WTC11 (cell line): ENCODE measurements around the gene CRYBB1. TPM values are rescaled to one million over a fixed set of nuclear protein-coding genes. Genes with fewer than 3 reads are reported as not detected.

Experiments
- ATAC-seq: fragments of 200-7000 bp; cut with Tn5 transposase; 2 replicates; pipeline ENCODE4 v1.10.0; 2021; ENCODE audit warnings: mild to moderate bottlenecking, moderate library complexity
- CTCF ChIA-PET: fragments of 300-600 bp; sonication (Branson Sonifier 250); formaldehyde crosslinking; loops from one replicate; lab custom pipeline; 2021; ENCODE audit warnings: antibody characterized with exemption; lab: Charles Lee
- POLR2A ChIA-PET: fragments of 350-600 bp; sonication (Branson Sonifier 250); formaldehyde crosslinking; loops from one replicate; lab custom pipeline; 2021; ENCODE audit warnings: antibody characterized with exemption; lab: Charles Lee
- DNase-seq: peaks from one replicate; pipeline ENCODE4 v3.0.0; 2021; ENCODE audit warnings: low spot score
- H3K27ac Mint-ChIP-seq: 2 replicates; pipeline ENCODE4 v1.8.0; 2021; ENCODE audit warnings: mixed read lengths
- H3K27me3 Mint-ChIP-seq: 2 replicates; pipeline ENCODE4 v1.8.0; 2021; ENCODE audit warnings: low read depth, mild to moderate bottlenecking, moderate library complexity, mixed read lengths
- H3K36me3 Mint-ChIP-seq: 2 replicates; pipeline ENCODE4 v1.8.0; 2021; ENCODE audit warnings: mixed read lengths
- H3K4me1 Mint-ChIP-seq: 2 replicates; pipeline ENCODE4 v1.8.0; 2022; ENCODE audit warnings: mixed read lengths
- H3K4me3 Mint-ChIP-seq: 2 replicates; pipeline ENCODE4 v1.8.0; 2021; ENCODE audit warnings: mild to moderate bottlenecking, moderate library complexity, mixed read lengths
- H3K9me3 Mint-ChIP-seq: 2 replicates; pipeline ENCODE4 v1.8.0; 2021; ENCODE audit warnings: mixed read lengths
- ATF6 ChIP-seq: sonication (generic); formaldehyde crosslinking; IDR thresholded peaks from 2 replicates; pipeline ENCODE4 v1.8.1; 2023; ENCODE audit warnings: mild to moderate bottlenecking, missing genetic modification reagents
- CBFB ChIP-seq: sonication (generic); formaldehyde crosslinking; IDR thresholded peaks from 2 replicates; pipeline ENCODE4 v1.8.1; 2022; ENCODE audit warnings: mild to moderate bottlenecking, low read depth, missing genetic modification reagents
- E2F4 ChIP-seq: sonication (generic); formaldehyde crosslinking; IDR thresholded peaks from 2 replicates; pipeline ENCODE4 v1.8.1; 2022; ENCODE audit warnings: low read depth, mild to moderate bottlenecking, moderate library complexity, missing genetic modification reagents, borderline replicate concordance
- ESRRA ChIP-seq: sonication (generic); formaldehyde crosslinking; IDR thresholded peaks from 2 replicates; pipeline ENCODE4 v1.8.1; 2022; ENCODE audit warnings: mild to moderate bottlenecking, missing genetic modification reagents, borderline replicate concordance
- ETV6 ChIP-seq: sonication (generic); formaldehyde crosslinking; IDR thresholded peaks from 2 replicates; pipeline ENCODE4 v1.8.1; 2022; ENCODE audit warnings: mild to moderate bottlenecking, missing genetic modification reagents
- FOXP4 ChIP-seq: sonication (generic); formaldehyde crosslinking; IDR thresholded peaks from 2 replicates; pipeline ENCODE4 v1.8.0; 2022; ENCODE audit warnings: mild to moderate bottlenecking, missing genetic modification reagents
- MAX ChIP-seq: sonication (generic); formaldehyde crosslinking; IDR thresholded peaks from 2 replicates; pipeline ENCODE4 v1.8.0; 2022; ENCODE audit warnings: mild to moderate bottlenecking, missing genetic modification reagents
- MYBL2 ChIP-seq: sonication (generic); formaldehyde crosslinking; IDR thresholded peaks from 2 replicates; pipeline ENCODE4 v1.8.1; 2023; ENCODE audit warnings: mild to moderate bottlenecking, moderate library complexity, missing genetic modification reagents
- NFATC4 ChIP-seq: fragments of 250-450 bp; sonication (Bioruptor Pico); IDR thresholded peaks from 2 replicates; pipeline ENCODE4 v1.9.0; 2021; ENCODE audit warnings: mild to moderate bottlenecking
- NFE2L1 ChIP-seq: sonication (generic); formaldehyde crosslinking; IDR thresholded peaks from 2 replicates; pipeline ENCODE4 v1.8.1; 2023; ENCODE audit warnings: missing genetic modification reagents
- NR1H2 ChIP-seq: sonication (generic); formaldehyde crosslinking; IDR thresholded peaks from 2 replicates; pipeline ENCODE4 v1.9.0; 2021; ENCODE audit warnings: mild to moderate bottlenecking, moderate library complexity, missing genetic modification reagents
- PRDM15 ChIP-seq: sonication (generic); formaldehyde crosslinking; IDR thresholded peaks from 2 replicates; pipeline ENCODE4 v1.8.0; 2022; ENCODE audit warnings: missing genetic modification reagents
- PREB ChIP-seq: sonication (generic); formaldehyde crosslinking; IDR thresholded peaks from 2 replicates; pipeline ENCODE4 v1.8.1; 2022; ENCODE audit warnings: mild to moderate bottlenecking, missing genetic modification reagents, moderate library complexity, borderline replicate concordance
- SMAD3 ChIP-seq: sonication (generic); formaldehyde crosslinking; IDR thresholded peaks from 2 replicates; pipeline ENCODE4 v1.8.0; 2022; ENCODE audit warnings: missing genetic modification reagents, mild to moderate bottlenecking, borderline replicate concordance
- SMAD4 ChIP-seq: sonication (generic); formaldehyde crosslinking; IDR thresholded peaks from 2 replicates; pipeline ENCODE4 v1.8.0; 2022; ENCODE audit warnings: mild to moderate bottlenecking, missing genetic modification reagents
- SP1 ChIP-seq: sonication (generic); formaldehyde crosslinking; conservative IDR thresholded peaks from 2 replicates; pipeline ENCODE4 v1.8.1; 2022; ENCODE audit warnings: missing genetic modification reagents
- TP53 ChIP-seq: sonication (generic); formaldehyde crosslinking; IDR thresholded peaks from 2 replicates; pipeline ENCODE4 v1.8.1; 2023; ENCODE audit warnings: mild to moderate bottlenecking, missing genetic modification reagents
- ZBTB21 ChIP-seq: sonication (generic); formaldehyde crosslinking; IDR thresholded peaks from 2 replicates; pipeline ENCODE4 v1.8.1; 2023; ENCODE audit warnings: mild to moderate bottlenecking, missing genetic modification reagents, borderline replicate concordance
- ZBTB43 ChIP-seq: sonication (generic); formaldehyde crosslinking; IDR thresholded peaks from 2 replicates; pipeline ENCODE4 v1.8.1; 2023; ENCODE audit warnings: mild to moderate bottlenecking, missing genetic modification reagents
- ZNF671 ChIP-seq: fragments of 250-450 bp; sonication (Bioruptor Pico); IDR thresholded peaks from 2 replicates; pipeline ENCODE4 v1.8.0; 2021; ENCODE audit warnings: mild to moderate bottlenecking
- total RNA-seq: library from RNA; stranded (reverse); gene quantifications from 3 replicates; pipeline ENCODE4 v1.2.3, GENCODE V29; 2021

CRYBB1 gene
- total RNA-seq, 1 experiment from 2014 or later: 4.0 TPM

GRCh38 chr22:26667140-26667539, 49.3 kb upstream of the CRYBB1 start (continued):
- TF ChIP-seq PRDM15 (CRISPR knock-in tag) (no peak), ATF6 (CRISPR knock-in tag) (no peak), NR1H2 (CRISPR knock-in tag) (no peak), ZBTB21 (CRISPR knock-in tag) (no peak), ESRRA (CRISPR knock-in tag) (no peak), SMAD4 (CRISPR knock-in tag) (no peak), E2F4 (CRISPR knock-in tag) (no peak), CBFB (CRISPR knock-in tag) (no peak)

- POLR2A ChIA-PET: no interaction called here
- no peak for ATAC-seq
Measured at GRCh38 chr22:26665813-26666231, 48.0 kb upstream of the CRYBB1 start.

More at GRCh38 chr22:26665813-26666231, 48.0 kb upstream of the CRYBB1 start:
- H3K4me3 Mint-ChIP-seq: no peak overlapping the region
- CTCF ChIA-PET: interaction anchor here (0.6 to 2.3 kb wide), 24 partner anchors 8 to 298 kb away, joined by 3 to 28 read pairs (median 4); partner anchors contain the start of genes HPS4, MIAT, SRRD and TPST2
- H3K27ac Mint-ChIP-seq: no peak overlapping the region; the same call in 1 of the 2 replicates
- no peak for TF ChIP-seq ATF6 (CRISPR knock-in tag)
- TF ChIP-seq NFE2L1 (CRISPR knock-in tag): no peak
- no peak for TF ChIP-seq ZBTB43
- TF ChIP-seq CBFB (CRISPR knock-in tag): no peak
- TF ChIP-seq ETV6: no peak
- no peak for TF ChIP-seq ZNF671 (CRISPR knock-in tag)
- TF ChIP-seq TP53 (CRISPR knock-in tag): no peak
- TF ChIP-seq MYBL2 (CRISPR knock-in tag): no peak
- no peak for TF ChIP-seq NR1H2 (CRISPR knock-in tag)
- no peak for TF ChIP-seq SP1
- no peak for TF ChIP-seq SMAD4 (CRISPR knock-in tag)
- TF ChIP-seq FOXP4: no peak
- TF ChIP-seq MAX (CRISPR knock-in tag): no peak
- no peak for TF ChIP-seq NFATC4
- TF ChIP-seq PREB (CRISPR knock-in tag): no peak
- no peak for TF ChIP-seq SMAD3
- H3K9me3 Mint-ChIP-seq: no peaks in the 10 kb centered on the region
- DNase-seq: no peak
- H3K4me1 Mint-ChIP-seq: peaks cover 30% of the 10 kb centered on the region
- H3K36me3 Mint-ChIP-seq: peaks cover 32% of the 10 kb centered on the region
- H3K27me3 Mint-ChIP-seq: no peaks in the 10 kb centered on the region
